ENCODE data around the gene IGSF9B. TPM values are rescaled to one million over a fixed set of nuclear protein-coding genes. Genes with fewer than 3 reads are reported as not detected.

IGSF9B gene
- total RNA-seq, 2 experiments from 2014 or later: 124 to 136 TPM

DNA sequence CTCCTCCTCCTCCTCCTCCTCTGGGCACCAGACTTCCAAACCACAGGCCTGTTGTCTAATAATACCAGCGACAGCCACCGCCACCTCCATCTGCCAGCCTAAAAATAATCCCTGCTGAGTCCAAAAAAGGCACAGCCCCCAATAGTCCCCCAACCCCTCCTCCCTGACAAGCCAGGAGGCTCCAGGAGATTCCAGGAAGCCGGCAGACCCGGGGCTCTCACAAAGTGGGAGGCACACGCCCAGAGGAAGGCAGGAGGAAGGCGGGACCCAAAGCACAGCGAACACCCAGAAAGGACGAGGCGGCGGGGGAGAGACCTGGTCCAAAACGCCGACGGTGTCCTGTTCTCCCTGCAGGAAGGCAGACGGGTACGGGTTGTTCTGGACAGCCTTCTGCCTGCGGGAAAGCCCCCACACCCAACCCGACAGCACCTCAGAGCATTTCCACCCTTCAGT lies 5.9 kb downstream of the IGSF9B start:
- peaks cover 30% of the 10 kb centered on the region for H3K36me3 Mint-ChIP-seq (ENCODE audit: low read depth)
- peaks cover 72% of the 10 kb centered on the region for H3K4me1 Mint-ChIP-seq (ENCODE audit: low read depth)
- CTCF ChIA-PET: no interaction called here

DNA sequence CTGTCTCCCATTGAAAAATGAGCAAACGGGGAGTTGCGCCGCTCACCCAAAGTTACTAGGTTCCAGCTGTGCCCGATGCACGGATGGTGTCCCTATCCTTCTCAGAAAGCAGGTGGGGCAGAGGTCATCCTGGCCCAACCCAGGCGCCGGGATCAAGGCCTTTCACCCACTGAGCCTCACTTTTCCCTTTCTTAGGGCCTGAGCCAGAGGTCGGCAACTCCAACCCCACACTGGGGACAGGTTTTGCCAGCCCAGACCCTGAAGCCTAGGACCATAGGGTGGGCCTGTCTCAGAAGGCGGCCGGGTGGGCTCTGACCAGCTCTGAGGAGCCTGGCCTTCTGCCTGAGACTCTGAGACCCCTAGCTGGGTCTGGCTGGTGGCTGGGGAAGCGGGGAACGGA lies 6.3 kb downstream of the IGSF9B start:
- ChIA-PET CTCF (interaction anchor here (0.9 kb wide), 1 partner anchor 22 kb away, joined by 3 read pairs; no protein-coding TSS in a partner anchor), POLR2A (no interaction called here)
- Mint-ChIP-seq H3K27me3 (peaks cover 5% of the 10 kb centered on the region), H3K27ac (no peak overlapping the region), H3K9me3 (no peaks in the 10 kb centered on the region), H3K4me3 (no peak overlapping the region), H3K36me3 (ENCODE audit: low read depth) (peaks cover 30% of the 10 kb centered on the region), H3K4me1 (ENCODE audit: low read depth) (peaks cover 77% of the 10 kb centered on the region)
- TF ChIP-seq, protein P1, sequence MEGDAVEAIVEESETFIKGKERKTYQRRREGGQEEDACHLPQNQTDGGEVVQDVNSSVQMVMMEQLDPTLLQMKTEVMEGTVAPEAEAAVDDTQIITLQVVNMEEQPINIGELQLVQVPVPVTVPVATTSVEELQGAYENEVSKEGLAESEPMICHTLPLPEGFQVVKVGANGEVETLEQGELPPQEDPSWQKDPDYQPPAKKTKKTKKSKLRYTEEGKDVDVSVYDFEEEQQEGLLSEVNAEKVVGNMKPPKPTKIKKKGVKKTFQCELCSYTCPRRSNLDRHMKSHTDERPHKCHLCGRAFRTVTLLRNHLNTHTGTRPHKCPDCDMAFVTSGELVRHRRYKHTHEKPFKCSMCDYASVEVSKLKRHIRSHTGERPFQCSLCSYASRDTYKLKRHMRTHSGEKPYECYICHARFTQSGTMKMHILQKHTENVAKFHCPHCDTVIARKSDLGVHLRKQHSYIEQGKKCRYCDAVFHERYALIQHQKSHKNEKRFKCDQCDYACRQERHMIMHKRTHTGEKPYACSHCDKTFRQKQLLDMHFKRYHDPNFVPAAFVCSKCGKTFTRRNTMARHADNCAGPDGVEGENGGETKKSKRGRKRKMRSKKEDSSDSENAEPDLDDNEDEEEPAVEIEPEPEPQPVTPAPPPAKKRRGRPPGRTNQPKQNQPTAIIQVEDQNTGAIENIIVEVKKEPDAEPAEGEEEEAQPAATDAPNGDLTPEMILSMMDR (IDR thresholded peaks at IDR 0.05): no peak
- intact Hi-C loops (cut with micrococcal nuclease): no loop called here
- DNase-seq (no peak), ATAC-seq (no peak)

More for the DNA sequence above, 5.9 kb downstream of the IGSF9B start:
- DNase-seq (no peak), ATAC-seq (no peak)
- TF ChIP-seq, protein P1 (IDR thresholded peaks at IDR 0.05): no peak
- Mint-ChIP-seq H3K4me3 (no peak overlapping the region), H3K27me3 (peaks cover 5% of the 10 kb centered on the region), H3K27ac (no peak overlapping the region), H3K9me3 (no peaks in the 10 kb centered on the region)
- POLR2A ChIA-PET: no interaction called here
- intact Hi-C loops (cut with micrococcal nuclease): no loop called here

DNA sequence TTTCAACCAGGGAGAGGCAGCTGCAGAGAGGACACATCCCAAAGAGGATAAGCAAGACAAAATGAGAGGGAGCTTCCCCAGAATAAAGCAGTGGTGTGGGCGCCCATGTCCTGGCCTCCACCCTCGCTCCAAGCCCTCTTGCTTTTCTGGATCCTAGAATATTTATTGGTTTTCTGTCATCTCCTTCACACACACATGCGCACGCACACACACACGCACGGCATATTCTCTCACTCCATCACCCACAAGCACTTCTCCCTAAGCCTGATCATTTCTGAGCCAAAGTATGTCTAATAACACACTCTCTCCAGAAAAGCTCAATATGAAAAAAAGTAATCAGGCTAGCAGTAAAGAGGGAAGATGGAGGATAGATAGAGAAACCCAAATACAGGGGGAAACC lies 7.6 kb downstream of the IGSF9B start:
- Mint-ChIP-seq H3K27ac (peak overlapping the region; percentile 28), H3K4me3 (peak overlapping the region; percentile 81), H3K36me3 (ENCODE audit: low read depth) (peaks cover 30% of the 10 kb centered on the region), H3K4me1 (ENCODE audit: low read depth) (peaks cover 77% of the 10 kb centered on the region), H3K27me3 (no peaks in the 10 kb centered on the region), H3K9me3 (no peaks in the 10 kb centered on the region)
- DNase-seq (no peak), ATAC-seq (no peak)
- TF ChIP-seq, protein P1 (IDR thresholded peaks at IDR 0.05): no peak
- intact Hi-C loops (cut with micrococcal nuclease): loop anchor here (5.0 to 10.0 kb wide), 3 partner anchors 83 to 276 kb away; partner anchors contain the start of genes NCAPD3 and VPS26B
- ChIA-PET CTCF (interaction anchor here (1.0 to 5.9 kb wide), 2 partner anchors 7 to 23 kb away, joined by 3 to 32 read pairs; partner anchors contain the start of gene IGSF9B), POLR2A (interaction anchor here (0.7 to 2.1 kb wide), 4 partner anchors 12 to 313 kb away, joined by 3 to 12 read pairs (median 5); no protein-coding TSS in a partner anchor)

DNA sequence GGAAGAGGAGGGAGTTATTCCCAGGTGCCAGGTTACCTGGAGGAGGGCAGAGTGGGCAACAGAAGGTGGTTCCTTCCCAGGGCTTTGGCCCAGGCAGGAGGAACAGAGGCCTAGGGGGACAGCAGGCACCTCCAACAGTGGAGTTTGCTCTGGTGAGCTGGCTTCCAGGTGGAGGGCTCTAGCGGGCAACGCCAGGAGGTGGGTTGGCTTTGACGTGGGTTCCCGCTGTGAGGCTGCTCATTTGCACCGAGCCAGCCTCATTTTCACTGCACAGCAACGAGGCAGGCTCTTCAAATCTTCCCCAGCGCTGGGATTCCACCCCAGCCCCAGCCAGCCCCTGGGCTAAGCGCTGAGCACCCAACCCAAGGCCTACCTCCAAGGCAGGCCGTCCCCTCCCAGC lies 8.1 kb downstream of the IGSF9B start:
- H3K4me1 Mint-ChIP-seq (ENCODE audit: low read depth): peaks cover 77% of the 10 kb centered on the region
- peak overlapping the region; percentile 75 for H3K27ac Mint-ChIP-seq
- H3K9me3 Mint-ChIP-seq: no peaks in the 10 kb centered on the region
- peak overlapping the region; percentile 81 for H3K4me3 Mint-ChIP-seq
- TF ChIP-seq, protein P1 (IDR thresholded peaks at IDR 0.05): no peak
- ATAC-seq (no peak), DNase-seq (peak; percentile 38)
- ChIA-PET CTCF (interaction anchor here (0.6 to 5.9 kb wide), 8 partner anchors 8 to 275 kb away, joined by 3 to 32 read pairs (median 7); partner anchors contain the start of genes IGSF9B and NCAPD3), POLR2A (interaction anchor here (0.7 to 6.2 kb wide), 6 partner anchors 8 to 43 kb away, joined by 3 to 91 read pairs (median 6); partner anchors contain the start of gene IGSF9B)
- intact Hi-C loops (cut with micrococcal nuclease): loop anchor here (1.0 to 10.0 kb wide), 4 partner anchors 9 to 276 kb away; partner anchors contain the start of genes NCAPD3 and VPS26B
- peaks cover 30% of the 10 kb centered on the region for H3K36me3 Mint-ChIP-seq (ENCODE audit: low read depth)
- no peaks in the 10 kb centered on the region for H3K27me3 Mint-ChIP-seq

DNA sequence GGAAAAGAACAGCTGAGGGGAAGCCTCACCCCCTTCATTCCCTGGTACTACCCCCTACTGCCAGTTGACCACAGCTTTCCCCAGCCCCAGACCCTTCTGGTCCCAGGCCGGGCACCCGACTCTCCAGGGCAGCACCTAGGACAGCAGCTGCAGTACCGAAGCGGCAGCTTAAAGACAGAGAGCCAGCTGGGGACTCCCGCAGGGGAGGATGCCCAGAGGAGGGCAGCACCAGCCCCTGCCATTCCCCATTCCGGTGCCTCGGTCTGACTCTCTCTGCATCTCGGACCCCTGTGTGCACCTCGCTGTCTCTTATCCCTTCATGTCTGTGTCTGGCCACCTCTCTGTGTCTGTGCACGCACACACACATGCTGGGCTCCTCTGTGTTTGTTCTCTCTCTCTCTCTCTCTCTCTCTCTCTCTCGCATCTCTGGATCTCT lies 9.4 kb downstream of the IGSF9B start:
- peaks cover 39% of the 10 kb centered on the region for H3K36me3 Mint-ChIP-seq (ENCODE audit: low read depth)
- peak; percentile 43 for ATAC-seq
- peaks cover 65% of the 10 kb centered on the region for H3K4me1 Mint-ChIP-seq (ENCODE audit: low read depth)
- ChIA-PET POLR2A (interaction anchor here (0.7 to 6.2 kb wide), 9 partner anchors 8 to 87 kb away, joined by 3 to 91 read pairs (median 5); partner anchors contain the start of gene IGSF9B), CTCF (interaction anchor here (0.9 to 5.9 kb wide), 16 partner anchors 9 to 178 kb away, joined by 3 to 32 read pairs (median 6); partner anchors contain the start of genes IGSF9B and JAM3)
- intact Hi-C loops (cut with micrococcal nuclease): loop anchor here (5.0 to 10.0 kb wide), 3 partner anchors 85 to 277 kb away; partner anchors contain the start of genes NCAPD3 and VPS26B
- H3K9me3 Mint-ChIP-seq: no peaks in the 10 kb centered on the region
- H3K27me3 Mint-ChIP-seq: no peaks in the 10 kb centered on the region
- TF ChIP-seq, protein P1 (IDR thresholded peaks at IDR 0.05): peak; percentile 39
- H3K4me3 Mint-ChIP-seq: peak overlapping the region; percentile 81
- peak; percentile 83 for DNase-seq
- H3K27ac Mint-ChIP-seq: peak overlapping the region; percentile 75
